ENCODE measurements around the gene CATSPERE. TPM values are rescaled to one million over a fixed set of nuclear protein-coding genes. Genes with fewer than 3 reads are reported as not detected.

Gene CATSPERE
- total and polyA plus RNA-seq, 2 of the 8 experiments (the other 6 are each of a cell fraction or from before 2014, with no cell fraction given) = 0.05 to 0.45 TPM

- POLR2A ChIA-PET (ENCODE audit: partially characterized antibody) = interaction anchor here (1.5 kb wide), 1 partner anchor 12 kb away, joined by 3 read pairs; no protein-coding TSS in a partner anchor
- TF ChIP-seq POLR2AphosphoS5 (IDR thresholded peaks at IDR 0.05; ENCODE audit: low read depth, low read length) (0 out of 2 replicates have a peak, but pooled peaks have one; percentile 14), FOSL1 (IDR thresholded peaks at IDR 0.05; ENCODE audit: insufficient read depth, low read depth, low read length) (no peak), CEBPB (IDR thresholded peaks at IDR 0.05; ENCODE audit: low read depth, low read length) (no peak), CREB1 (IDR thresholded peaks at IDR 0.05) (no peak), TBP (IDR thresholded peaks at IDR 0.05; ENCODE audit: low read depth, low read length) (peak; percentile 23; the same call in 1 of the 2 replicates), SIX5 (IDR thresholded peaks at IDR 0.05; ENCODE audit: low read depth, low read length) (no peak), BACH1 (IDR thresholded peaks at IDR 0.05; ENCODE audit: low read length) (no peak), EP300 (IDR thresholded peaks at IDR 0.05; ENCODE audit: borderline replicate concordance in 1 of 2, low read depth in 2 of 2, low read length in 2 of 2) (no peak), POLR2A (IDR thresholded peaks at IDR 0.05; ENCODE audit: control extremely low read depth in 1 of 2, low read depth in 2 of 2, low read length in 2 of 2) (peak in 1 of 2 experiments; percentile 44; a peak in 1 of 3 replicates), RNF2 (IDR thresholded peaks at IDR 0.05; ENCODE audit: borderline replicate concordance, low read depth, low read length, missing control alignments, poor library complexity, severe bottlenecking) (no peak), RBBP5 (IDR thresholded peaks at IDR 0.05; ENCODE audit: borderline replicate concordance, low read depth, low read length) (0 out of 2 replicates have a peak, but pooled peaks have one; percentile 44), ASH2L (IDR thresholded peaks at IDR 0.05; ENCODE audit: low read length) (peak; percentile 53), TAF1 (IDR thresholded peaks at IDR 0.05; ENCODE audit: low read depth, low read length) (0 out of 2 replicates have a peak, but pooled peaks have one; percentile 18)
- H3K27ac ChIP-seq (ENCODE audit: low read depth, low read length) = no peak overlapping the region
Measured at GRCh38 chr1:244439391-244440032, 21.6 kb upstream of the CATSPERE start.

More at GRCh38 chr1:244439391-244440032, 21.6 kb upstream of the CATSPERE start:
- WGBS, 2 experiments (ENCODE audit: extremely low coverage in 1 of 2, insufficient coverage in 1 of 2, insufficient read length in 1 of 2, insufficient replicate concordance in 2 of 2, low coverage in 1 of 2, low lambda C conversion rate in 2 of 2, missing lambda C conversion rate in 1 of 2) = 68% methylated on average over 8 of the region's 8 CpGs; no CpG with 5 or more reads in 1 of the 2 experiments
- Histone ChIP-seq H2BK15ac (ENCODE audit: low read length) (no peak overlapping the region), H3K4me2 (ENCODE audit: insufficient read depth in 1 of 2, low read depth in 2 of 2, low read length in 2 of 2) (peak overlapping the region; percentile 11 to 44; a peak in 3 of 4 replicates), H4K8ac (ENCODE audit: extremely low read depth, insufficient read depth, low read length) (no peak overlapping the region), H3K36me3 (ENCODE audit: control insufficient read depth in 2 of 4, insufficient read depth in 4 of 4, low read length in 3 of 4) (peaks cover 0 to 24% (median 11%) of the 10 kb centered on the region in 4 experiments; a peak in 7 of 8 replicates), H3K4ac (replicated peaks; ENCODE audit: insufficient read length, low read depth, low read length) (no peak overlapping the region), H4K91ac (replicated peaks; ENCODE audit: insufficient read length, low read length) (no peak overlapping the region), H2AK5ac (ENCODE audit: low read depth, low read length) (peak overlapping the region; percentile 68; the same call in 1 of the 2 replicates), H2BK20ac (ENCODE audit: low read length) (0 out of 2 replicates have a peak overlapping the region, but pooled peaks have one; percentile 1), H3K79me1 (ENCODE audit: low read depth, low read length) (peaks cover 5% of the 10 kb centered on the region), H3K9me3 (ENCODE audit: insufficient read depth in 2 of 2, low read depth in 1 of 2, low read length in 1 of 2) (no peaks in the 10 kb centered on the region), H3K23me2 (ENCODE audit: low read depth, low read length) (no peaks in the 10 kb centered on the region), H3K27me3 (replicated peaks in 1 of 4; ENCODE audit: control insufficient read depth in 3 of 4, extremely low read depth in 1 of 4, insufficient read depth in 3 of 4, low read length in 3 of 4) (no peaks in the 10 kb centered on the region), H4K20me1 (replicated peaks in 1 of 2; ENCODE audit: control insufficient read depth in 1 of 2, insufficient read depth in 2 of 2, low read length in 2 of 2) (peaks cover 0 to 9% of the 10 kb centered on the region in 2 experiments), H4K5ac (ENCODE audit: insufficient read length, low read depth, low read length) (no peak overlapping the region), H2BK5ac (ENCODE audit: low read depth, low read length) (peak overlapping the region; percentile 62), H3K4me1 (replicated peaks in 1 of 4; ENCODE audit: control insufficient read depth in 3 of 4, insufficient read depth in 4 of 4, low read length in 3 of 4) (peaks cover 2 to 8% (median 6%) of the 10 kb centered on the region in 4 experiments), H2AFZ (ENCODE audit: low read length) (no peak overlapping the region), H3K18ac (ENCODE audit: extremely low read depth, low read length) (no peak overlapping the region), H3K4me3 (ENCODE audit: extremely low read depth in 1 of 4, insufficient read depth in 2 of 4, low read depth in 3 of 4, low read length in 4 of 4) (no peak overlapping the region), H3K79me2 (ENCODE audit: control insufficient read depth in 1 of 2, insufficient read depth in 2 of 2, low read length in 2 of 2) (peaks cover 9 to 72% of the 10 kb centered on the region in 2 experiments), H3K9ac (replicated peaks in 1 of 4; ENCODE audit: extremely low read depth in 1 of 4, low read depth in 3 of 4, low read length in 3 of 4) (no peak overlapping the region), H2BK12ac (ENCODE audit: low read depth, low read length) (no peak overlapping the region), H3K14ac (ENCODE audit: insufficient read length) (no peak overlapping the region), H2BK120ac (replicated peaks; ENCODE audit: low read depth, low read length) (no peak overlapping the region), H3K56ac (replicated peaks; ENCODE audit: insufficient read length, low read depth, low read length) (no peak overlapping the region), H3K23ac (ENCODE audit: insufficient read length) (no peak overlapping the region)
- DNase-seq (ENCODE audit: low read depth in 1 of 2, low spot score in 2 of 2) = no peak
- FAIRE-seq = peak; percentile 39
- CTCF ChIA-PET (ENCODE audit: partially characterized antibody) = no interaction called here
